NB4 (cell line): ENCODE measurements around the gene RARG.

Experiments used
- TF ChIP-seq, protein P1 (sequence below): IDR thresholded peaks from 2 replicates; pipeline ENCODE4 v1.6.1; 2011; ENCODE audit warnings: low read depth, low read length
- TF ChIP-seq, protein P2 (sequence below): IDR thresholded peaks from one replicate; pipeline ENCODE4 v1.5.1; 2012; ENCODE audit warnings: low read depth, low read length

DNA sequence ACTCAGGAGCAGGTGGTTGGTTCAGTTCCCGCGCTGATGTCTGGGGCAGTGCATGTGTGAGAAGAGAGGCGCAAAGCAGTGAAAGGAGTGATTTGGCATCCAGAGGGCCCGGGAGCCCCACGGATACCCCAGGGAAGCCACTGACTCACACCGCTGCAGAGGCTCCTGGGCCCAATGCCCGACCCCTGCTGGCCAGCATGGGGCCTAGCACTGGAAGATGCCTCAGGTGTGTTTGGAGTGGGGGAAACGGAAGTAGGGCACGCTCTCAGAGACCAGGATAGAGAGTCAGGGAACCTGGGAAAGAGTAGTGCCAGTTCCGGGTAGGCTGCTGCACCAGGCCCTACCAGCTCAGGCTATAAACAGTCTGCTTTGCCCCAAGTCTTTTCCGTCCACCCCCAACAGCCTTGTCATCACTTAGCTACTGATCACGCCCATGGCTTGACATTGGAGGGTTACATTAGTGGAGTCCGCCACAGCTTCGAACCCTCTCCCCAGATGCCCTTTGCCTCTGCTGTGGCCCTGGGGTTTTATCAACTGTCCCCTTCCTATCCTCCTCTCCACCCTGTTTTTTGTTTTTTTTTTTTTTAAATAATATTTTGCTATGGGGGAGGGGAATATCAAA lies 41.8 kb downstream of the RARG start:
- TF ChIP-seq, protein P1, sequence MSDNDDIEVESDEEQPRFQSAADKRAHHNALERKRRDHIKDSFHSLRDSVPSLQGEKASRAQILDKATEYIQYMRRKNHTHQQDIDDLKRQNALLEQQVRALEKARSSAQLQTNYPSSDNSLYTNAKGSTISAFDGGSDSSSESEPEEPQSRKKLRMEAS: no peak
- TF ChIP-seq, protein P2, sequence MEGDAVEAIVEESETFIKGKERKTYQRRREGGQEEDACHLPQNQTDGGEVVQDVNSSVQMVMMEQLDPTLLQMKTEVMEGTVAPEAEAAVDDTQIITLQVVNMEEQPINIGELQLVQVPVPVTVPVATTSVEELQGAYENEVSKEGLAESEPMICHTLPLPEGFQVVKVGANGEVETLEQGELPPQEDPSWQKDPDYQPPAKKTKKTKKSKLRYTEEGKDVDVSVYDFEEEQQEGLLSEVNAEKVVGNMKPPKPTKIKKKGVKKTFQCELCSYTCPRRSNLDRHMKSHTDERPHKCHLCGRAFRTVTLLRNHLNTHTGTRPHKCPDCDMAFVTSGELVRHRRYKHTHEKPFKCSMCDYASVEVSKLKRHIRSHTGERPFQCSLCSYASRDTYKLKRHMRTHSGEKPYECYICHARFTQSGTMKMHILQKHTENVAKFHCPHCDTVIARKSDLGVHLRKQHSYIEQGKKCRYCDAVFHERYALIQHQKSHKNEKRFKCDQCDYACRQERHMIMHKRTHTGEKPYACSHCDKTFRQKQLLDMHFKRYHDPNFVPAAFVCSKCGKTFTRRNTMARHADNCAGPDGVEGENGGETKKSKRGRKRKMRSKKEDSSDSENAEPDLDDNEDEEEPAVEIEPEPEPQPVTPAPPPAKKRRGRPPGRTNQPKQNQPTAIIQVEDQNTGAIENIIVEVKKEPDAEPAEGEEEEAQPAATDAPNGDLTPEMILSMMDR: peak; percentile 78
